Neural progenitor cell (in vitro differentiated cells): ENCODE results near the gene CD248.

Experiments used
- CTCF ChIP-seq: fragments of 200-600 bp; sonication (generic); IDR thresholded peaks from 2 replicates; pipeline ENCODE4 v1.5.1; 2017; ENCODE audit warnings: antibody characterized with exemption, mild to moderate bottlenecking
- EZH2 ChIP-seq: fragments of 200-600 bp; sonication (generic); IDR thresholded peaks from 2 replicates; pipeline ENCODE4 v1.6.1; 2017; ENCODE audit warnings: antibody characterized with exemption, mild to moderate bottlenecking, moderate library complexity
- EZH2phosphoT487 ChIP-seq: fragments of 200-600 bp; sonication (generic); IDR thresholded peaks from 2 replicates; pipeline ENCODE4 v1.6.1; 2017; ENCODE audit warnings: antibody characterized with exemption

- TF ChIP-seq CTCF (peak; percentile 23), EZH2 (no peak), EZH2phosphoT487 (no peak)
Observed at GRCh38 chr11:66267379-66268243, 49.2 kb downstream of the CD248 start.
